NCI-H82 treated with DMSO at 0.1 percent for 48 hours (cell line): ENCODE measurements around the gene MAP3K5.

Source experiments
- DNase-seq: peaks from one replicate; lab custom pipeline; 2025; ENCODE audit not compliant: unreplicated experiment; lab: John Stamatoyannopoulos, UW

Gene MAP3K5

GRCh38 chr6:136655239-136656014, 136.8 kb downstream of the MAP3K5 start:
- DNase-seq: peak; percentile 59

- DNase-seq: no peak
These were observed 138.2 kb downstream of the MAP3K5 start for GRCh38 chr6:136654086-136654485.

DNA sequence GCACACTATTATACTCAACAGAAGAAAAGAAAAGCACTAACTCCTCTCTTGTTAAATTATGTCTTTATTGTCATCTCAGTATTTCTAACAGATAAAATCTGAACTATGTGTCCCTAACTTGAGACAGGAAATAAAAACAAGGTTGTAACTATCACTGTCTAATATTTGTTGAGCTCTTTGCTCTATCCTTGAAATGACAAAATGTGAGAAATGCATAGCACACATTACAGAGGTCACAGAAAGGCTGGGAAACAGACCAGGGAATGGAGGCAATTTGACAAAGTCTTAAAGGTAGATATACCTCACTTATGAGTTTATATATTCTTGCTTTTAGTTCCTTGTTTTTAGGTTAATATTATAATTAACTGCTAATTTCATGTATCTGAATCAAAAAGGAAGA, 139.6 kb downstream of the MAP3K5 start:
- no peak for DNase-seq

- no peak for DNase-seq
These were observed 140.3 kb downstream of the MAP3K5 start for GRCh38 chr6:136651982-136652381.

DNA sequence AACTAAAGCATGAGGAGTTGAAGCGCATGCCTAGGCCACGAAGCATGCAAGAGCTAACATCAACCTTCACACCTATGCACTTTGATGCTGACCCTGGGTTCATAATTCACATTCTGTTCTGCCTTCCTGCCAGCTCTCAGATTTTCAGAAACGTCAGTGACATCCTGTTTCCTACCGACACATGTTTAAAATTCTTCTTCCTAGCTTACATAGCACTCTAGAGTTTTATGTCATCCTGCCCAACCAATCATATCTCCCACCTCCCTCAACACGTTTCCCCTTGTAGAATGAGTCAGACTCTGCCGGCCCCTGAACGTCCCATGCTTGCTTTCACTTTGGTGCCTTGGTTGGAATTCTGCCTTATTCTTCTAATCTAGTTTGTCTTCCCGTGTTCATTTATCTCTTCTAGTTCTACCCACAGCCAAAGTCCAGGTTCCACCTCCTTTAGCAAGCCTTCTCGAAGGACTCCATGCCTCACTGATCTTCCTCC, 144.9 kb downstream of the MAP3K5 start:
- no peak for DNase-seq

- no peak for DNase-seq
These were observed 145.9 kb downstream of the MAP3K5 start for GRCh38 chr6:136646377-136646776.

DNA sequence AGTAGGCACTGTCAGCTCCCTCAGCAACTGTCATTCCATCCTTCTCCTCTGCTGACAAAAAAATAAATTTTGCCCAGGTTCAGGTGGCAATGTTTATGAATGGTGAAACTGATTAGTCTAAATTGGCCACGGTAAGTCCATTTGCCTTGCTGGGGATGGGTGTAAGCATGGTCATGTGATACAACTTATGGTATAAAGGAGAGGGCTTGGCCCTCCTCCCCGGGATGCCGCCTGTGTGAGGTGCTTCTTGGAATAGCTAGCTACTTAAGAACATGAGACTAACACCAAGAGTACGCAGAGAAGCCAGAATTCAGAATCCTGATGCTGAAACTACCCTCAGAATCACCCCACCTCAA, 147.7 kb downstream of the MAP3K5 start:
- DNase-seq: no peak

DNA sequence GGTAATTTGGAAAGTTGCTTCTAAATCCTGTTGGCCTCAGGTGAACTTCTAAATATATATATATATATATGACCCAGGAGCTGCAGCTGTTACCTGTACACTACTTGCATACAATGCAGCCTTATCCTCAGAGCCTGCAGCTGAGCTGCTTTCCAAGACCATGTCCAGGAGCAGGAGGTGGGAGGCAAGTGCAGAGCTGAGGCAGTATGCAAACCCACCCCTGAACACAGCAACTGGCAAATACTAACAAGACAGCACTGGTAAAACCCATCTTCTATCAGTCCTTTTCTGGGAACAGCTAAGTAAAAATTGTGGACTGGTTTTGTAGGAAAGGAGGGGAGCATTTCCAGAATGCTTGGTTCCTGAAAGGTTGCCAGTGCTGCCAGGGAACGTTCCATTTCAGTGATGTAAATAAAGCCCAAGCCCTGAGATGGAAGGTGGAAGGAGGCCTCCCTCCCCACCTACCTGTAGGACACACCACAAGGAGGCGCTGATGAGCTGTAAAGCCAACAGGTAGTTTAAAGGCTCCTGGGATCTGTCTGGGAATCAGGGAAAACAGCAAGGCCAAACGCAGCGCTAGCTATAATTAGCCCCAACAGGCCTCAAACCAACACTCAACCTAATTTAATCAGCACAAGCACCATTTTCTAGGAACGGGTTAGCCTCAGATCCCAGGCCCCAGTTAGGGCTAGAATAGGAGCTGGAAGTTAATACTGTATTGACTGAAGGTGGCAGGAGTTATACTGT, 148.3 kb downstream of the MAP3K5 start:
- DNase-seq: peak; percentile 45

DNA sequence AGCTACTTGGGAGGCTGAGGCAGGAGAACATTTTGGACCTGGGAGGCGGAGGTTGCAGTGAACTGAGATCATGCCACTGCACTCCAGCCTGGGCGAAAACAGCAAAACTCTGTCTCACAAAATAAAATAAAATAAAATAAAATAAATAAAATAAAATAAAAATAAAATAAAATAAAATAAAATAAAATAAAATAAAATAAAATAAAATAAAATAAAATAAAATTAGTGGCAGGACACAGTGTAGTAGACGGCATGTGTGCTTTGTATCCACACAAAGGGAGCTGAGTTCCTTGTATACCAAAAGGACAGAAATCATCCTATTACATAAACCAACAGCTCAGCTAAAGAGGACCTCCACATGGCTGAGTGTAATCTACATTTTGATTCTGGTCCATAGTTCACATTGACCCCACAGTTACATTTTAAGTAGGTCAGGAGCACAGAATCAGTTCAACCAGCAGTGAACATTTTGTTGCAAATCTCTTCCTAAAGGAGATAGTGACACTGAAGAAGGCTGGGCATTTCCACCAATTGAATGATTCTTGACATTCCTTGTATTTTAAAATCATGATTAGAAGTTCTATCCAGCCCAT, 150.3 kb downstream of the MAP3K5 start:
- DNase-seq: no peak

GRCh38 chr6:136641166-136641565, 151.1 kb downstream of the MAP3K5 start:
- DNase-seq: no peak

GRCh38 chr6:136640132-136640915, 152.0 kb downstream of the MAP3K5 start:
- DNase-seq: no peak

DNA sequence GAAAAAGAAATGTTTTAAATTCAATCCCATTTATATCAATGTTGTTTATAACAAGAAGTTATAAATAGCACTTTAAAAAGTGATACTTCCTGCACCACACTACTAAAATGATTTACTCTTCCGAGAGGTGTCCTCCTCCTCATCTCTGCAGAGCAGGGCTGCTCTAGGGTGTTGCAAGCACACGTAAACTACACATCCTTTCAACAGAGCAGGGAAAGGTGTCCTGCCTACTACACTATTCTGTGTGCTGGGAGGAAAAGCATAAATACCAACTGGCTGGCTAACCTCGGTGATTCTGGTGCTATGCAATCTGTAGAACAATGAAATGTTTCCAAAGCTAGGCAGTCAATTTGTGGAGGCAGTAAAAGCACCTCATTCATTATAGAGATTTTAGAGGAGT, 152.6 kb downstream of the MAP3K5 start:
- DNase-seq: no peak

DNA sequence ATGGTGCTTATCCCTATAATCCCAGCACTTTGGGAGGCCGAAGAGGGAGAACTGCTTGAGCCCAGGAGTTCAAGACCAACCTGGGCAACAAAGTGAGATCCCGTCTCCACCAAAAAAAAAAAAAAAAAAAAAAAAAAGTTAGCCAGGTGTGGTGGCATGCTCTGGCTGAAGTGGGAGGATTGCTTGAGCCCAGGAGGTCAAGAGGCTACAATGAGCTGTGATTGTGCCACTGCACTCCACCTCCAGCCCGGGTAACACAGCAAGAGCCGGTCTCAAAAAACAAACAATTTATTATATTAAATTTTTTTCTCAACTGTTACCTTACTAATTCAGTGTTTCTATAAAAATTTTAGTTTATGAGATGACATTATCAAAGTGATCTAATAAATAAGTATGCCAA, 156.7 kb downstream of the MAP3K5 start:
- no peak for DNase-seq

- DNase-seq: no peak
These were observed 158.9 kb downstream of the MAP3K5 start for GRCh38 chr6:136633355-136633754.

- no peak for DNase-seq
These were observed 163.3 kb downstream of the MAP3K5 start for GRCh38 chr6:136628996-136629395.

GRCh38 chr6:136627191-136627590, 165.1 kb downstream of the MAP3K5 start:
- no peak for DNase-seq

DNA sequence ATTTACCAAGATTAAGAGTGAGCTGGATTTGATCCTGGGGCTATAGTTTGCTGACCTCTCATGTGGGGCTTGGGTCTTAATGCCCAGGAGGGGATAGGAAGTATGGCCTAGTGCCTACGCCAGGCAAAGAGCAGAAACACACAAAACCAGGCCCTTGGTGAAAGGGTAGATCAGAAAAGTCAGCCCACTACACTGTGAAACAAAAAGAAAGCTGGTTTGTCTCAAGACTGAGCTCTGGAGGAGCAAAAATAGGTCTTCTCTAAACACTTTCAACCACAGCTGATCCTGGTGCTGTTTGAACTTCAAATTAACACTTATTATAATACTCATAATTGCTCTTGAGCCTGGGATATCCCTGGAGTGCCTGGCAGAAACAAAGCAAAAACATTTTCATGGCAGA, 167.0 kb downstream of the MAP3K5 start:
- DNase-seq: no peak

DNA sequence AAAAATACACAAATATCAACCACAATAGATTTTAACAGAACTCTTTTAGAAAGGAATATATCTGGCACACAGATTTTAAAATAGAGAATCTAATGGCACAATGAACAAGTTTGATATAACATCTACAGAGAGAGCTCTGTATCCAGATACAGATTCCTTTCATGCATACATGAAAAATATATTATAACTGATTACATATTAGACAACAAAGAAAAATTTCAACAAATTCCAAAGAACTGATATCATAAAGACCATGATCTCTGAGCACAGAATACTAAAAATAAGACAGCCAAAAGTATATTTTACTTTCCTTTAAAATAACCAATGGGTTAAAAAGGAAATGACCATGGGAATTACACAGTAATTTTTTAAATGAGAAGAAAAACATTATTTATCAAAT, 167.9 kb downstream of the MAP3K5 start:
- no peak for DNase-seq

DNA sequence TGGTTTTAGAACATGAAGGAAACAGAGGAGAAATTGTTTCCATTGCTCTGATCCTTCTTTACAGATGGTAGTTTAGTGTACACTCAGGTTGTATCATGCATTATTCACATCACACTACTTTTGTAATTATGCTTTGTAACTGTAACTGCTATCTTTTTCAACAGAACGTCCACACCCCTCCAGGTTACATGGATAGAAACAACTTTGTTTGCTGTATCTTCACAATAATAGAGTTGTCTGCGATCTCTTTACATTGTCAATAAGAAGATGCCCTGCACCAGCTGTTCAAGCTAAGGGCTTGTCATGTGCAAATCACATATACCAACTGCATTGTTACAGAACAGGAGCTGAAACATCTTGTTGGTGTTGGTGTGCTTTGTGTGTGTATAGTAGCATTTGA, 174.2 kb downstream of the MAP3K5 start:
- no peak for DNase-seq

GRCh38 chr6:136616527-136616926, 175.8 kb downstream of the MAP3K5 start:
- no peak for DNase-seq

- DNase-seq: no peak
These were observed 177.3 kb downstream of the MAP3K5 start for GRCh38 chr6:136614994-136615393.
